GM12878 (cell line): ENCODE measurements around the gene CHAMP1. TPM values are rescaled to one million over a fixed set of nuclear protein-coding genes. Genes with fewer than 3 reads are reported as not detected.

ENCODE experiments used
- ATAC-seq: fragments of 200-7000 bp; cut with Tn5 transposase; 3 replicates; pipeline ENCODE4 v1.9.1; 2020; ENCODE audit warnings: mild to moderate bottlenecking, moderate library complexity
- BruUV-seq: library from RNA; stranded (reverse); fragments of 400-500 nt; replicated peaks from 2 replicates; lab custom pipeline; 2021; lab: Mats Ljungman, UMichigan
- CTCF ChIA-PET: fragments of 300-600 bp; sonication (Branson Sonifier 250); formaldehyde crosslinking; extraction: SDS; loops from one replicate; lab custom pipeline; 2021; ENCODE audit warnings: inconsistent platforms; lab: Yijun Ruan, JAX
- POLR2A ChIA-PET: fragments of 350-600 bp; formaldehyde crosslinking; extraction: SDS; loops from one replicate; lab custom pipeline; 2021; ENCODE audit warnings: inconsistent platforms; lab: Charles Lee
- RAD21 ChIA-PET: fragments of 300-600 bp; sonication (Branson Sonifier 250); formaldehyde crosslinking; loops from one replicate; lab custom pipeline; 2023; ENCODE audit warnings: antibody characterized with exemption; ENCODE audit not compliant: unreplicated experiment; lab: Charles Lee
- SMC1A ChIA-PET: fragments of 300-600 bp; sonication (Branson Sonifier 250); formaldehyde crosslinking; loops from one replicate; lab custom pipeline; 2023; ENCODE audit not compliant: unreplicated experiment, uncharacterized antibody; lab: Charles Lee
- DNase-seq: peaks from one replicate; pipeline ENCODE4 v3.0.0-alpha.2; 2011; ENCODE audit warnings: low read depth, low spot score
- FAIRE-seq: peaks from 3 replicates; lab custom pipeline; 2011; peaks lifted over from hg19 to GRCh38; lab: Jason Lieb, UNC
- H2AFZ ChIP-seq: 2 replicates; pipeline ENCODE4 v1.6.0; 2011; ENCODE audit warnings: low read depth, low read length, control low read depth; ENCODE audit not compliant: control insufficient read depth
- H3K27ac ChIP-seq: 2 replicates; pipeline ENCODE4 v1.5.1; 2011; ENCODE audit warnings: control low read depth; ENCODE audit not compliant: control insufficient read depth, insufficient read depth
- H3K27me3 ChIP-seq, 2 experiments: replicated peaks in 1 of 2; 2 replicates each; pipeline versions ENCODE4 v1.6.0 to v1.6.1; 2011; ENCODE audit warnings: low read length in 1 of 2; ENCODE audit not compliant: control insufficient read depth in 2 of 2, insufficient read depth in 2 of 2
- H3K36me3 ChIP-seq, 2 experiments: 2 replicates each; pipeline ENCODE4 v1.5.1; 2011; ENCODE audit warnings: low read length in 1 of 2; ENCODE audit not compliant: control insufficient read depth in 2 of 2, insufficient read depth in 2 of 2
- H3K4me1 ChIP-seq: 2 replicates; pipeline ENCODE4 v1.6.1; 2011; ENCODE audit warnings: mild to moderate bottlenecking, low read length, moderate library complexity, mixed read lengths; ENCODE audit not compliant: control insufficient read depth, insufficient read depth
- H3K4me2 ChIP-seq: 2 replicates; pipeline ENCODE4 v1.6.0; 2011; ENCODE audit warnings: control low read depth; ENCODE audit not compliant: control insufficient read depth, insufficient read depth
- H3K4me3 ChIP-seq: fragments of 200-600 bp; sonication (generic); 2 replicates; pipeline ENCODE4 v1.5.1; 2016
- H3K79me2 ChIP-seq: 2 replicates; pipeline ENCODE4 v1.6.0; 2011; ENCODE audit warnings: low read length; ENCODE audit not compliant: control insufficient read depth, insufficient read depth
- H3K9ac ChIP-seq: 2 replicates; pipeline ENCODE4 v1.8.0; 2011; ENCODE audit warnings: low read length, control low read depth, mixed read lengths; ENCODE audit not compliant: control insufficient read depth, insufficient read depth
- H3K9me3 ChIP-seq: replicated peaks from 3 replicates; pipeline ENCODE4 v1.5.1; 2011; ENCODE audit warnings: mild to moderate bottlenecking, low read length; ENCODE audit not compliant: control insufficient read depth, insufficient read depth
- H4K20me1 ChIP-seq: 2 replicates; pipeline ENCODE4 v1.6.0; 2011; ENCODE audit not compliant: control insufficient read depth, insufficient read depth
- BMI1 ChIP-seq: fragments of 450-650 bp; IDR thresholded peaks from 2 replicates; pipeline ENCODE4 v1.6.1; 2016; ENCODE audit warnings: mild to moderate bottlenecking, moderate library complexity, borderline replicate concordance
- EGR1 ChIP-seq, 2 experiments: IDR thresholded peaks; 1 replicate in 1 of 2; 2 replicates in 1 of 2; pipeline ENCODE4 v1.6.1; 2011 to 2012; ENCODE audit warnings: low read depth in 2 of 2, low read length in 2 of 2, borderline replicate concordance in 1 of 2, mild to moderate bottlenecking in 1 of 2, moderate library complexity in 1 of 2
- FOS ChIP-seq: IDR thresholded peaks from 3 replicates; pipeline ENCODE4 v1.6.1; 2011; ENCODE audit warnings: borderline replicate concordance; ENCODE audit not compliant: insufficient read length; ENCODE audit errors: extremely low read depth
- JUND ChIP-seq: IDR thresholded peaks from 2 replicates; pipeline ENCODE4 v1.6.1; 2012; ENCODE audit warnings: low read depth, mild to moderate bottlenecking, low read length, improper control_type of control experiment, moderate library complexity
- KAT2A ChIP-seq: conservative IDR thresholded peaks from 2 replicates; pipeline ENCODE4 v1.6.1; 2011; ENCODE audit warnings: low read depth, low read length; ENCODE audit not compliant: control insufficient read depth
- MYB ChIP-seq: fragments of 150-350 bp; IDR thresholded peaks from 2 replicates; pipeline ENCODE4 v1.6.1; 2014; ENCODE audit warnings: mild to moderate bottlenecking, low read depth, low read length, borderline replicate concordance
- PAX8 ChIP-seq: fragments of 450-650 bp; IDR thresholded peaks from 2 replicates; pipeline ENCODE4 v1.6.1; 2017; ENCODE audit warnings: mild to moderate bottlenecking, moderate library complexity
- PML ChIP-seq: IDR thresholded peaks from 2 replicates; pipeline ENCODE4 v1.6.1; 2012; ENCODE audit warnings: low read length, inconsistent platforms
- STAT1 ChIP-seq: fragments of 450-650 bp; conservative IDR thresholded peaks from 2 replicates; pipeline ENCODE4 v1.6.1; 2014; ENCODE audit warnings: antibody characterized with exemption, mild to moderate bottlenecking
- STAT3 ChIP-seq: IDR thresholded peaks from 2 replicates; pipeline ENCODE4 v1.6.1; 2011; ENCODE audit warnings: low read depth, low read length, improper control_type of control experiment
- TARDBP ChIP-seq: IDR thresholded peaks from 2 replicates; pipeline ENCODE4 v1.6.1; 2016; ENCODE audit warnings: borderline replicate concordance
- ZNF384 ChIP-seq: IDR thresholded peaks from 2 replicates; pipeline ENCODE4 v1.6.1; 2012; ENCODE audit warnings: low read depth, mild to moderate bottlenecking, low read length, improper control_type of control experiment, borderline replicate concordance
- WGBS: methylation state at CpG from one replicate; pipeline ENCODE4 v1.1.6; 2016; ENCODE audit warnings: low lambda C conversion rate; ENCODE audit not compliant: insufficient replicate concordance, insufficient coverage; ENCODE audit errors: missing lambda C conversion rate; 5-methylcytosine and 5-hydroxymethylcytosine counted together
- in situ Hi-C: fragments of 300-500 bp; cut with MboI; formaldehyde crosslinking; loops from 9 replicates; pipeline ENCODE4 v1.14.3; 2018; ENCODE audit warnings: mixed read lengths
- intact Hi-C: fragments of 100-400 bp; cut with micrococcal nuclease; formaldehyde crosslinking; loops from one replicate; pipeline ENCODE4 v1.14.2; 2022; ENCODE audit not compliant: unreplicated experiment
- polyA plus RNA-seq, 11 experiments: library from polyadenylated mRNA; depleted of rRNA in 4 of 11; unstranded in 6 of 11; stranded (reverse) in 5 of 11; fragments of >200 nt; fragmentation: Nextera tagmentation in 4 of 11; fragmentation: Illumina TruSeq in 1 of 11; extraction: Ambion mirVana in 4 of 11; extraction: Trizol in 1 of 11; gene quantifications; 1 replicate in 1 of 11; 2 replicates in 10 of 11; pipeline versions ENCODE4 v1.2.1 to v1.2.3, GENCODE V29; 2011 to 2016; ENCODE audit warnings: inconsistent platforms in 2 of 11, missing spikeins in 2 of 11, low read depth in 1 of 11
- total RNA-seq, 4 experiments: library from RNA; depleted of rRNA in 3 of 4; stranded (reverse); fragments of >200 nt in 3 of 4; fragmentation: Illumina TruSeq in 1 of 4; extraction: Trizol in 1 of 4; gene quantifications; 2 replicates each; pipeline versions ENCODE4 v1.2.1 to v1.2.3, GENCODE V29; 2013 to 2021
- TF ChIP-seq, protein P1 (sequence below): fragments of 450-650 bp; IDR thresholded peaks from 2 replicates; pipeline ENCODE4 v1.6.1; 2017; ENCODE audit warnings: low read depth, mild to moderate bottlenecking, moderate library complexity
- TF ChIP-seq, protein P2 (sequence below): IDR thresholded peaks from 2 replicates; pipeline ENCODE4 v1.6.1; 2012; ENCODE audit warnings: low read depth, low read length, improper control_type of control experiment
- TF ChIP-seq, protein P3 (sequence below): IDR thresholded peaks from 2 replicates; pipeline ENCODE4 v1.6.1; 2012; ENCODE audit warnings: low read depth, low read length, improper control_type of control experiment
- TF ChIP-seq, protein P4 (sequence below): fragments of 450-650 bp; formaldehyde crosslinking; IDR thresholded peaks from 2 replicates; pipeline ENCODE4 v1.5.0; 2022; ENCODE audit warnings: mild to moderate bottlenecking, missing genetic modification characterization

The CHAMP1 gene
- total and polyA plus RNA-seq, 10 of the 15 experiments (the other 5 are each of a cell fraction or from before 2014, with no cell fraction given), result 1.1 to 54.8 (median 23.9) TPM

DNA sequence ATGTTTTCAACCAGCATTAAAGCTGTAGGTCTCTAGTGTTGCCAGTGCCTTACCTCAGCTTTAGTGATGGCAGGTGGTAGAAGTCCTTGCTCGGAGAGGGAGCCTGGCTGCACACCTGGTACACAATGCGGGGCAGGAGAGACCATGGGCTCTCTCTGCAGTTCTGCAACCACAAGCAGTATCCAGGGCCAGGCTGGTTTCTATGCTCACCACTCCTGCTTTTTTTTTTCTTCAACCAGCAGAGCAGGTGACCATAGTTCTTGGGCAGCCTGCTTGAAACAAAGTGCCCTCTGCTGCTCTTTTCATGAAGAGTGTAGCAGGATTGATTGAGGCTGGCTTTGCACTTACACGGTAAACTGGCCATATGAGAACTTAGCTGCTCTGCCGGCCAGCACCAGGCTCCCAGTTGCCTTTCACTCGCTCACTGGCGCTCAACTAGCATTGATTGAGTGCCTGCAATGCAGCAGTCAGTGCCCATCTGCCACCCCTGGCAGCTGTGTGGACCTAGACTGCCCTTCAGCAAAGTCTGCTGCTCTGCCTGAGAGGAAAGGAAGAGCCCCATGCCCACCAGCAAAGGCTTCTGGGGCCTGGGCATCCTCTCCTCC, 4.4 kb upstream of the CHAMP1 start:
- CTCF ChIA-PET, result no interaction called here
- Histone ChIP-seq H3K9ac (no peak overlapping the region), H3K27me3 (no peaks in the 10 kb centered on the region), H4K20me1 (no peaks in the 10 kb centered on the region), H2AFZ (no peak overlapping the region), H3K4me2 (no peak overlapping the region), H3K79me2 (peaks cover 12% of the 10 kb centered on the region), H3K27ac (no peak overlapping the region), H3K4me1 (peaks cover 5% of the 10 kb centered on the region; the same call in 1 of the 2 replicates), H3K4me3 (no peak overlapping the region), H3K36me3 (no peaks in the 10 kb centered on the region; a peak in 1 of 4 replicates), H3K9me3 (no peaks in the 10 kb centered on the region)
- no peak for ATAC-seq
- POLR2A ChIA-PET, result interaction anchor here (0.6 to 1.1 kb wide), 3 partner anchors 12 to 34 kb away, joined by 3 to 4 read pairs (median 3); no protein-coding TSS in a partner anchor
- SMC1A ChIA-PET, result interaction anchor here (1.3 to 2.3 kb wide), 2 partner anchors 15 to 17 kb away, joined by 3 to 5 read pairs; no protein-coding TSS in a partner anchor
- FAIRE-seq, result no peak
- RAD21 ChIA-PET, result interaction anchor here (4.3 kb wide), 1 partner anchor 29 kb away, joined by 24 read pairs; the partner anchor contains the start of gene UPF3A
- DNase-seq, result no peak
- BruUV-seq, result no TSS peak
- in situ Hi-C loops, result no loop called here
- intact Hi-C loops, result no loop called here
- WGBS, result 91% methylated on average over 6 of the region's 6 CpGs
- TF ChIP-seq BMI1, result no peak
- TF ChIP-seq, protein P1, sequence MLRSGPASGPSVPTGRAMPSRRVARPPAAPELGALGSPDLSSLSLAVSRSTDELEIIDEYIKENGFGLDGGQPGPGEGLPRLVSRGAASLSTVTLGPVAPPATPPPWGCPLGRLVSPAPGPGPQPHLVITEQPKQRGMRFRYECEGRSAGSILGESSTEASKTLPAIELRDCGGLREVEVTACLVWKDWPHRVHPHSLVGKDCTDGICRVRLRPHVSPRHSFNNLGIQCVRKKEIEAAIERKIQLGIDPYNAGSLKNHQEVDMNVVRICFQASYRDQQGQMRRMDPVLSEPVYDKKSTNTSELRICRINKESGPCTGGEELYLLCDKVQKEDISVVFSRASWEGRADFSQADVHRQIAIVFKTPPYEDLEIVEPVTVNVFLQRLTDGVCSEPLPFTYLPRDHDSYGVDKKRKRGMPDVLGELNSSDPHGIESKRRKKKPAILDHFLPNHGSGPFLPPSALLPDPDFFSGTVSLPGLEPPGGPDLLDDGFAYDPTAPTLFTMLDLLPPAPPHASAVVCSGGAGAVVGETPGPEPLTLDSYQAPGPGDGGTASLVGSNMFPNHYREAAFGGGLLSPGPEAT, result no peak
- TF ChIP-seq PAX8, result no peak
- TF ChIP-seq, protein P2, sequence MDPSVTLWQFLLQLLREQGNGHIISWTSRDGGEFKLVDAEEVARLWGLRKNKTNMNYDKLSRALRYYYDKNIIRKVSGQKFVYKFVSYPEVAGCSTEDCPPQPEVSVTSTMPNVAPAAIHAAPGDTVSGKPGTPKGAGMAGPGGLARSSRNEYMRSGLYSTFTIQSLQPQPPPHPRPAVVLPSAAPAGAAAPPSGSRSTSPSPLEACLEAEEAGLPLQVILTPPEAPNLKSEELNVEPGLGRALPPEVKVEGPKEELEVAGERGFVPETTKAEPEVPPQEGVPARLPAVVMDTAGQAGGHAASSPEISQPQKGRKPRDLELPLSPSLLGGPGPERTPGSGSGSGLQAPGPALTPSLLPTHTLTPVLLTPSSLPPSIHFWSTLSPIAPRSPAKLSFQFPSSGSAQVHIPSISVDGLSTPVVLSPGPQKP, result no peak
- TF ChIP-seq, protein P3, sequence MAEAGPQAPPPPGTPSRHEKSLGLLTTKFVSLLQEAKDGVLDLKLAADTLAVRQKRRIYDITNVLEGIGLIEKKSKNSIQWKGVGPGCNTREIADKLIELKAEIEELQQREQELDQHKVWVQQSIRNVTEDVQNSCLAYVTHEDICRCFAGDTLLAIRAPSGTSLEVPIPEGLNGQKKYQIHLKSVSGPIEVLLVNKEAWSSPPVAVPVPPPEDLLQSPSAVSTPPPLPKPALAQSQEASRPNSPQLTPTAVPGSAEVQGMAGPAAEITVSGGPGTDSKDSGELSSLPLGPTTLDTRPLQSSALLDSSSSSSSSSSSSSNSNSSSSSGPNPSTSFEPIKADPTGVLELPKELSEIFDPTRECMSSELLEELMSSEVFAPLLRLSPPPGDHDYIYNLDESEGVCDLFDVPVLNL, result no peak
- no peak for TF ChIP-seq EGR1 (IDR thresholded peaks at IDR 0.05; ENCODE audit: borderline replicate concordance in 1 of 2, low read depth in 2 of 2, low read length in 2 of 2)
- no peak for TF ChIP-seq STAT3
- TF ChIP-seq PML, result no peak
- TF ChIP-seq KAT2A, result no peak
- TF ChIP-seq TARDBP, result no peak
- no peak for TF ChIP-seq FOS
- no peak for TF ChIP-seq JUND
- TF ChIP-seq, protein P4, sequence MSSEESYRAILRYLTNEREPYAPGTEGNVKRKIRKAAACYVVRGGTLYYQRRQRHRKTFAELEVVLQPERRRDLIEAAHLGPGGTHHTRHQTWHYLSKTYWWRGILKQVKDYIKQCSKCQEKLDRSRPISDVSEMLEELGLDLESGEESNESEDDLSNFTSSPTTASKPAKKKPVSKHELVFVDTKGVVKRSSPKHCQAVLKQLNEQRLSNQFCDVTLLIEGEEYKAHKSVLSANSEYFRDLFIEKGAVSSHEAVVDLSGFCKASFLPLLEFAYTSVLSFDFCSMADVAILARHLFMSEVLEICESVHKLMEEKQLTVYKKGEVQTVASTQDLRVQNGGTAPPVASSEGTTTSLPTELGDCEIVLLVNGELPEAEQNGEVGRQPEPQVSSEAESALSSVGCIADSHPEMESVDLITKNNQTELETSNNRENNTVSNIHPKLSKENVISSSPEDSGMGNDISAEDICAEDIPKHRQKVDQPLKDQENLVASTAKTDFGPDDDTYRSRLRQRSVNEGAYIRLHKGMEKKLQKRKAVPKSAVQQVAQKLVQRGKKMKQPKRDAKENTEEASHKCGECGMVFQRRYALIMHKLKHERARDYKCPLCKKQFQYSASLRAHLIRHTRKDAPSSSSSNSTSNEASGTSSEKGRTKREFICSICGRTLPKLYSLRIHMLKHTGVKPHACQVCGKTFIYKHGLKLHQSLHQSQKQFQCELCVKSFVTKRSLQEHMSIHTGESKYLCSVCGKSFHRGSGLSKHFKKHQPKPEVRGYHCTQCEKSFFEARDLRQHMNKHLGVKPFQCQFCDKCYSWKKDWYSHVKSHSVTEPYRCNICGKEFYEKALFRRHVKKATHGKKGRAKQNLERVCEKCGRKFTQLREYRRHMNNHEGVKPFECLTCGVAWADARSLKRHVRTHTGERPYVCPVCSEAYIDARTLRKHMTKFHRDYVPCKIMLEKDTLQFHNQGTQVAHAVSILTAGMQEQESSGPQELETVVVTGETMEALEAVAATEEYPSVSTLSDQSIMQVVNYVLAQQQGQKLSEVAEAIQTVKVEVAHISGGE (CRISPR knock-in tag), result no peak
- no peak for TF ChIP-seq ZNF384
- no peak for TF ChIP-seq MYB
- no peak for TF ChIP-seq STAT1
